GM08714 (cell line): ENCODE measurements around the gene PRM1.
"Not testable (repeated sequence)": the region's sequence is repeated elsewhere in the genome, so short reads cannot be mapped to it uniquely, and the experiment has no call there.

Experiments
- H3K4me3 ChIP-seq: fragments of 200-500 bp; sonication (Bioruptor generic); 2 replicates; pipeline ENCODE4 v1.5.1; 2014; ENCODE audit warnings: mild to moderate bottlenecking, low read length, inconsistent platforms
- ZNF274 ChIP-seq: IDR thresholded peaks from 2 replicates; pipeline ENCODE4 v1.6.1; 2012; ENCODE audit warnings: mild to moderate bottlenecking, low read depth, low read length

PRM1 gene

DNA sequence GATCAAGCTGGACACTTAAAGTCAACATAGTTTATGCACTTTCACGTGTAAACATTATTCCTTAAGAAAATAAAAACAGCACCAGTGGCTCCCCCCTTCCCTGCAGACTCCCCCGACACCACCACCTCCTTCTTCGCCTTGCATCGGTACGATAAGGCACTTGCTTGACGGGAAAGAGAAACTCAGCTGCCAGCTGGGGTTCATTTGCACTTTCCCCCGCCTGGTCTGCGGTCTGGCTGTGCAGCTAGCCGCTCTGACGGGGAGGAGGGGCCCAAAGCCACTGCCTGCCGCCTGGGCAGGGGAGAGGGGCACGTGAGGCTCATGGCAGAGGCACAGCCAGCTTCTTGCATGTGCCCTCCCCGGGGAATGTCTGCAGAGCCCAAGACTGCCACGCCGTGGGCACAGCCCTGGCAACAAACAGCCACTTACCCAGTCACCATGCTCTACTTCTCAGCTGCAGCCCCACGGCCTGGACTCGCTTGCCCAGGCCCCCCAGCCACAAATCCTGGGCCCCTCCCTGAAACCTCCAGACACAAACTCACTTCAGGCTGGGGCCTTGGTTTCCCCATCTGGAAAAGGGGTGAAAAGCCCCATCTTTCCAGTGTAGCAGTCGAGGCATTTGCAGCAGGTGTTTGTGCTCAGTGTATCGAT is 16.5 kb upstream of the PRM1 start:
- TF ChIP-seq ZNF274: no peak
- H3K4me3 ChIP-seq: peak overlapping the region; percentile 31; the same call in 1 of the 2 replicates

DNA sequence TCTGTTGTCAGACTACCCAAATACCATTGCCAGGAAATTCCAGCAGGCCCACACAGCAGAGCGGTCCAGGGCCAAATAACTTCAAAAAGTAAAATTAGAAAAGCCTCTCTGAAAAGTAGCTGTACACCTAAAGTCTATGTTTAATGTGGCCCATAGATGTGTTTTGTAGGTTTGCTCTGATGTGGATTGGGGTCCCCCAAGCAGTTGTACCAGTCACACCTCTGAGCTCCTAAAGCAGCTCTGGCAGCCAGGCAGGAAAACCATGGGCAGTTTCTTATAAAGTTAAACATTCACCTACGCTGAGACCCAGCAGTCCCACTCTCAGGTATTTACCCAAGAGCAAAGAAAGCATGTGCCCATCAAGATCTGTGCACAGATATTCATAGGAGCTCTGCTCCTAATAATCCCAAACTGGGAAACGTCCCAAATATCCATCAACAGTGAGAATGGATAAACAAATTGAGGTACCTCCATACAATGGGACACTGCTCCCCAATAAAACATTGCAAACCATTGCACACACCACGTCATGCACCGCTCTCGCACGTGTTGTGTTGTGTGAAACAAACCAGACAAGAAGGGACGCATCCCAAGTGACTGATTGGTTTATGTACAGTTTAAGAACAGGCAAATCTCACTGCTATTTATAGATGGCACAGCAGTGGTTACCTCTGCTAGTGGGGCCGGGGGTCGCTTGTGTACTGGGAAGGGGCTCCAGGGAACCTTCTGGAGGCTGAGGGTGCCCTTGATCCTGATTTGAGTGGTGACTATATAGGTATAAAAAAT is 15.8 kb upstream of the PRM1 start:
- no peak for TF ChIP-seq ZNF274
- H3K4me3 ChIP-seq: peak overlapping the region; percentile 31; the same call in 1 of the 2 replicates

DNA sequence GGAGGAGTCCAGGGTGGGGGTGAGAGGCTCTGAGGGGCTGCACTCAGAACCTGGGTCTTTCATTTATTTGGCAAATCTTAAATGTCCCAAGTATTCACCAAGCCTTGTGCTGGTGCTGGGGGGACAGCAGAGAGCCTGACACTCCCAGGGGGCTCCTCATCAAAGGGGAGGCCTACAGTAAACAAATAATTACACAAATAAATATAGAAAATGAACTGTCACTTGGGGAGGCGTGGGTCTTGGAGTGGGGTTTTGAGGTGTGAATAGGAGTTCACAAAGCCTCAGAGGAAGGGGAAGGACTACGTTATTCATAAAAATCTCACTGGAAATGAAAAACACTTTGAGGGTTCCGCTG is 15.2 kb upstream of the PRM1 start:
- H3K4me3 ChIP-seq: no peak overlapping the region; the same call in 1 of the 2 replicates
- TF ChIP-seq ZNF274: no peak

GRCh38 chr16:11295672-11296071 is 14.5 kb upstream of the PRM1 start:
- H3K4me3 ChIP-seq: no peak overlapping the region
- no peak for TF ChIP-seq ZNF274

DNA sequence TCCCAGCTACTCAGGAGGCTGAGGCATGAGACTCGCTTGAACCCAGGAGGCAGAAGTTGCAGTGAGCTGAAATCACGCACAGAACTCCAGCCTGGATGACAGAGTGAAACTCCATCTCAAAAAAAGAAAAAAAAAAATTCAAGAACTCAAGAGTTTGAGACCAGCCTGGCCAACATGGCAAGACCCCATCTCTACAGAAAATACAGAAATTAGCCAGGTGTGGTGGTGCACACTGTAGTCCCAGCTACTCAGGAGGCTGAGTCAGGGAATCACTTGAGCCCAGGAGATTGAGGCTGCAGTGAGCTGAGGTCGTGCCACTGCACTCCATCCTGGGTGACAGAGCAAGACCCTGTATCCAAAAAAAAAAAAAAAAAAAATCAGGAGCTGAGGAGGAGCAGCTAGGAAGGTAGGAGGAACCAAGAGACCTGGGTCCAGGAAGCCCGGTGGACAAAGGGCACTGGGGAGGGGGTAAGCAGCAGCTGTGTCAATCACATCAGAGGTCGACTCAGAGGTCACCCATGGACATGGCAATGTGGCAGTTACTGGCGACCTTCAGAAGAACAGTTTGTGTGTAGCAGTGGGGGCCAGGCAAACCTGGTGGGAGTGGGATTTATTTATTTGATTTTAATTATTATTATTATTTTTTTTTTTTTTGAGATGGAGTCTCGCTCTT is 11.1 kb upstream of the PRM1 start:
- TF ChIP-seq ZNF274: no peak
- H3K4me3 ChIP-seq: no peak overlapping the region

DNA sequence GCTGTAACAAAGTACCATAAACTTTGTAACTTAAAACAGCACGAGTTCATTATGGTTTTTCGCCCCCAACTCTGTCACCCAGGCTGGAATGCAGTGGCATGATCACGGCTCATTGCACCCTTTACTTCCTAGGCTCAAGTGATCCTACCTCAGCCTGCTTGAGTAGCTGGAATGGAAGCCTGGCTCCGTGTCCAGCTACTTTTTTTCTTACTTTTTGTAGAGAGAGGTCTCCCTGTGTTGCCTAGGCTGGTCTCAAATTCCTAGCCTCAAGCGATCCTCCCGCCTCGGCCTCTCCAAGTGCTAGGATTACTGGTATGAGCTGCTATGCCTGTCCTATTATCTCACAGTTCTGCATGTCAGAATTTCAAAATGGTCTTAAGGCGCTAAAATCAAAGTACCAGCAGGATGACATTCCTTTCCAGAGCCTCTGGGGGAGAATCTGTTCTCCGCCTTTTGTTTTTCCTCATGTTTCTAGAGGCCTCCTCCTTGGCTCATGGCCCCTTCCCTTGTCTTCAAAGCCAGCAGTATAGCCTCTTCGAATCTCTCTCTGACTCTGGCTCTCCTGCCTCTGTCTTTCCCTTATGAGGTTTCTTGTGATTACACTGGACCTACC is 10.1 kb upstream of the PRM1 start:
- TF ChIP-seq ZNF274: no peak

GRCh38 chr16:11290102-11290893 is 9.2 kb upstream of the PRM1 start:
- no peak for TF ChIP-seq ZNF274
- no peak overlapping the region for H3K4me3 ChIP-seq

More for the DNA sequence above, 10.1 kb upstream of the PRM1 start:
- no peak overlapping the region for H3K4me3 ChIP-seq

GRCh38 chr16:11289696-11290095 is 8.6 kb upstream of the PRM1 start:
- H3K4me3 ChIP-seq: not testable (repeated sequence)

GRCh38 chr16:11289202-11289601 is 8.1 kb upstream of the PRM1 start:
- no peak for TF ChIP-seq ZNF274
- H3K4me3 ChIP-seq: no peak overlapping the region

DNA sequence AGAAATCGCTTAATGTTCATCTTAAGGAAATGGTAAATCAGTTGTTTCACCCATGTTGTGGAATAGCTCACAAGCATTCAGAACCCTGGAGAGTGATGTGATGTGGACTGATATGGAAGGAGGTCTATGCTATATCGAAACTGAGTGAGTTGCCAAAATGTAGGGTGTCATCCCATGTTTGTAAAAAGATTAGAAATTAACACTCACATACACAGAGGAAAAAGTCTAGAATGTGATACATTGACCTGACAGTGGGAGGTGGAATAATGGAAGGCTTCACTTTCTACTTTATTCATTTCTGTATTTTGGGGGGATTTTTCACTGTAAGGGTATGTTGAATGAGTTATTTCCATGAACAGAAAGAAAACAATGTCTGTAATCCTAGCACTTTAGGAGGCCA is 4.7 kb upstream of the PRM1 start:
- TF ChIP-seq ZNF274: no peak
- no peak overlapping the region for H3K4me3 ChIP-seq

- no peak for TF ChIP-seq ZNF274
- no peak overlapping the region for H3K4me3 ChIP-seq
Observed at GRCh38 chr16:11283820-11284248, 2.7 kb upstream of the PRM1 start.

GRCh38 chr16:11278681-11279628 is 2.2 kb downstream of the PRM1 start:
- TF ChIP-seq ZNF274: no peak

More at GRCh38 chr16:11278681-11279628, 2.2 kb downstream of the PRM1 start:
- H3K4me3 ChIP-seq: no peak overlapping the region
